ENCODE measurements around the gene FLT4.
"Not testable (repeated sequence)": the region's sequence is repeated elsewhere in the genome, so short reads cannot be mapped to it uniquely, and the experiment has no call there.

The FLT4 gene

GRCh38 chr5:180670157-180670556 is 20.8 kb upstream of the FLT4 start:
- in situ Hi-C loops (cut with MboI; ENCODE audit: low sequenced_read_pairs, unreplicated experiment) = no loop called here
- no peak for TF ChIP-seq CTCF (IDR thresholded peaks at IDR 0.05; ENCODE audit: borderline replicate concordance, control extremely low read depth, extremely low read depth, insufficient read depth, missing control alignments)
- DNase-seq (ENCODE audit: low spot score) = no peak

GRCh38 chr5:180669661-180670060 is 20.3 kb upstream of the FLT4 start:
- in situ Hi-C loops (cut with MboI; ENCODE audit: low sequenced_read_pairs, unreplicated experiment) = no loop called here
- no peak for DNase-seq (ENCODE audit: low spot score)

GRCh38 chr5:180668835-180669596 is 19.6 kb upstream of the FLT4 start:
- in situ Hi-C loops (cut with MboI; ENCODE audit: low sequenced_read_pairs, unreplicated experiment) = no loop called here
- TF ChIP-seq CTCF (IDR thresholded peaks at IDR 0.05; ENCODE audit: borderline replicate concordance, control extremely low read depth, extremely low read depth, insufficient read depth, missing control alignments) = no peak
- DNase-seq (ENCODE audit: low spot score) = no peak

More at GRCh38 chr5:180669661-180670060, 20.3 kb upstream of the FLT4 start:
- TF ChIP-seq CTCF (IDR thresholded peaks at IDR 0.05; ENCODE audit: borderline replicate concordance, control extremely low read depth, extremely low read depth, insufficient read depth, missing control alignments) = no peak

GRCh38 chr5:180666812-180667211 is 17.4 kb upstream of the FLT4 start:
- no peak for TF ChIP-seq CTCF (IDR thresholded peaks at IDR 0.05; ENCODE audit: borderline replicate concordance, control extremely low read depth, extremely low read depth, insufficient read depth, missing control alignments)
- DNase-seq (ENCODE audit: low spot score) = no peak
- in situ Hi-C loops (cut with MboI; ENCODE audit: low sequenced_read_pairs, unreplicated experiment) = no loop called here

- DNase-seq (ENCODE audit: low spot score) = no peak
- TF ChIP-seq CTCF (IDR thresholded peaks at IDR 0.05; ENCODE audit: borderline replicate concordance, control extremely low read depth, extremely low read depth, insufficient read depth, missing control alignments) = no peak
- in situ Hi-C loops (cut with MboI; ENCODE audit: low sequenced_read_pairs, unreplicated experiment) = no loop called here
These were observed 16.4 kb upstream of the FLT4 start for GRCh38 chr5:180665682-180666404.

GRCh38 chr5:180658774-180659564 is 9.6 kb upstream of the FLT4 start:
- in situ Hi-C loops (cut with MboI; ENCODE audit: low sequenced_read_pairs, unreplicated experiment) = no loop called here
- TF ChIP-seq CTCF (IDR thresholded peaks at IDR 0.05; ENCODE audit: borderline replicate concordance, control extremely low read depth, extremely low read depth, insufficient read depth, missing control alignments) = no peak
- no peak for DNase-seq (ENCODE audit: low spot score)

GRCh38 chr5:180655243-180655642 is 5.8 kb upstream of the FLT4 start:
- in situ Hi-C loops (cut with MboI; ENCODE audit: low sequenced_read_pairs, unreplicated experiment); DNase-seq (ENCODE audit: low spot score): not testable (repeated sequence)

Measured in GM13976 (cell line).